Measurements from ENCODE around the gene INTS1. TPM values are rescaled to one million over a fixed set of nuclear protein-coding genes. Genes with fewer than 3 reads are reported as not detected.

The INTS1 gene
- total and polyA plus RNA-seq, 2 donors (not counting 1 experiment from before 2014, with no cell fraction given): 128 to 160 TPM

DNA sequence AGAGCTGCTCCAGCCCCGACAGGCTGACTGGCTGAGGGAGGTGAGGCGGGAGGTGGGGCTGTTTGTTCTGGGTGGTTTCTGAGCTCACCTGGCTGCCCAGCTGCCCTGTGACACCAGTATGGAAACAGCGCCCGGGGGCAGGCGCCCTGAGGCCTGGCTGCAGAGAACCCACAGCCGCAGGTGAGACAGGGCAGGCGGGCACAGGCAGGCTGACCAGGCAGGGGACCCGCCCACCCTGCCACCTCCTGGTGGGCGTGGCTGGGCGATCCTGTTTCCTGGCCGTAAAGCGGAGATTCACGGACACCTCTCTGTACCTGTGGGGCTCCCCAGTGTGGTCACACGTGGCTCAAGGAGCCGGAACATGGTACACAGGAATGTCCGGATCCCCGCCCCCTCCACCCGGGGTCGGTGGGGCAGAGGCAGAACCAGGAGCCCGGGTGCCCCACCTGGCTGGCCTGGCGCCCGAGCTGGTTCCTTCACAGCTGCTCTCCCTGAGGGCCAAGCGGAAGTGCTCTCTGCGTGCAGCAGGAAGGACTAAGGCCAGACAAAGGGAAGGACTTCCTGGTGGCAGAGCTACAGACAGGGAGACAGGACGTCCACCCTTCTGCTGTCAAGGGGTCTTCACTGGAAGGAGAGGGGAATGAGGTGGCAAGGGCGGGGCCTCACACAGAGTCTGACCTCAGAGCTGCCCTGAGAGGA lies 48.8 kb downstream of the INTS1 start:
- Histone ChIP-seq H4K20me1 (ENCODE audit: control insufficient read depth, insufficient read depth, low read length, poor library complexity, severe bottlenecking) (no peaks in the 10 kb centered on the region), H3K27me3 (replicated peaks in 1 of 4; ENCODE audit: control extremely low read depth in 1 of 4, control insufficient read depth in 3 of 4, insufficient read depth in 4 of 4, low read length in 3 of 4) (no peaks in the 10 kb centered on the region), H3K4me2 (replicated peaks; ENCODE audit: low read depth, low read length, poor library complexity, severe bottlenecking) (no peak overlapping the region), H2AFZ (ENCODE audit: insufficient read depth, low read depth, low read length, poor library complexity, severe bottlenecking) (no peak overlapping the region), H3K4me1 (ENCODE audit: control insufficient read depth in 2 of 2, insufficient read depth in 2 of 2, low read length in 2 of 2) (peaks cover 18 to 22% of the 10 kb centered on the region in 2 donors), H3K9ac (ENCODE audit: low read length) (no peak overlapping the region), H3K27ac (ENCODE audit: low read length in 2 of 2) (no peak overlapping the region), H3K4me3 (ENCODE audit: control extremely low read depth in 1 of 5, extremely low read depth in 1 of 5, insufficient read depth in 1 of 5, low read depth in 2 of 5, low read length in 4 of 5) (no peak overlapping the region), H3K79me2 (ENCODE audit: control insufficient read depth, insufficient read depth, low read length) (no peaks in the 10 kb centered on the region), H3K9me3 (ENCODE audit: control extremely low read depth in 1 of 3, control insufficient read depth in 2 of 3, insufficient read depth in 1 of 3, low read length in 2 of 3) (peaks cover 0 to 6% (median 0%) of the 10 kb centered on the region in 3 donors), H3K36me3 (replicated peaks in 1 of 2; ENCODE audit: control extremely low read depth in 1 of 2, control insufficient read depth in 1 of 2, extremely low read depth in 1 of 2, insufficient read depth in 2 of 2, low read length in 1 of 2) (no peaks in the 10 kb centered on the region)
- no peak for ATAC-seq (ENCODE audit: low read depth)
- Mint-ChIP-seq H3K27me3 (no peaks in the 10 kb centered on the region), H3K27ac (no peak overlapping the region), H3K4me3 (no peak overlapping the region), H3K9me3 (ENCODE audit: insufficient read depth) (no peaks in the 10 kb centered on the region), H3K4me1 (peaks cover 11% of the 10 kb centered on the region)
- ChIA-PET CTCF (no interaction called here), POLR2A (no interaction called here)
- TF ChIP-seq, protein P1, sequence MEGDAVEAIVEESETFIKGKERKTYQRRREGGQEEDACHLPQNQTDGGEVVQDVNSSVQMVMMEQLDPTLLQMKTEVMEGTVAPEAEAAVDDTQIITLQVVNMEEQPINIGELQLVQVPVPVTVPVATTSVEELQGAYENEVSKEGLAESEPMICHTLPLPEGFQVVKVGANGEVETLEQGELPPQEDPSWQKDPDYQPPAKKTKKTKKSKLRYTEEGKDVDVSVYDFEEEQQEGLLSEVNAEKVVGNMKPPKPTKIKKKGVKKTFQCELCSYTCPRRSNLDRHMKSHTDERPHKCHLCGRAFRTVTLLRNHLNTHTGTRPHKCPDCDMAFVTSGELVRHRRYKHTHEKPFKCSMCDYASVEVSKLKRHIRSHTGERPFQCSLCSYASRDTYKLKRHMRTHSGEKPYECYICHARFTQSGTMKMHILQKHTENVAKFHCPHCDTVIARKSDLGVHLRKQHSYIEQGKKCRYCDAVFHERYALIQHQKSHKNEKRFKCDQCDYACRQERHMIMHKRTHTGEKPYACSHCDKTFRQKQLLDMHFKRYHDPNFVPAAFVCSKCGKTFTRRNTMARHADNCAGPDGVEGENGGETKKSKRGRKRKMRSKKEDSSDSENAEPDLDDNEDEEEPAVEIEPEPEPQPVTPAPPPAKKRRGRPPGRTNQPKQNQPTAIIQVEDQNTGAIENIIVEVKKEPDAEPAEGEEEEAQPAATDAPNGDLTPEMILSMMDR (IDR thresholded peaks at IDR 0.05): no peak
- TF ChIP-seq EZH2 (IDR thresholded peaks at IDR 0.05; ENCODE audit: borderline replicate concordance, insufficient read depth, low read depth, low read length, poor library complexity, severe bottlenecking): no peak
- intact Hi-C loops (cut with micrococcal nuclease): no loop called here
- 89% methylated on average over 25 of the region's 26 CpGs for WGBS (ENCODE audit: insufficient coverage)
- DNase-seq: no peak

DNA sequence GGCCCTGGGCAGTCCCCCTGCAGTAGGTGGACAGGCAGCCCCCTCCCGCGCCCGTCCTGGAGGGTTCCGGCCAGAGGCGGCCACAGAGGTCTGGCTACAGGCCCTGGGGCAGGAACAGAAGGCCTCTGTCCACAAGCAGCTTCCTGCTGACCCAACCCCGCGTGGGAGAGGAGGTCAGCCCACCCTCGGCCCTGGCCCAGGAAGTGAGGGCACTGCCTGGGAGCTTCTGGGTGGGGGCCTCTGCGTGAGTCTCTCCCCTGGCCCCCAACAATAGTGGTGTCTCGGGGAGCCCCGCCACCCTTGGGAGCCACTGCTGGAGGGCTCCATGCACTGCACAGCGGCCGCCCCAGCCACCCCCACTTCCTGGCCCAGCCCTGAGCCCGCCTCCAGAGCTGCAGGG lies 49.6 kb downstream of the INTS1 start:
- no peak overlapping the region for H2AFZ ChIP-seq (ENCODE audit: insufficient read depth, low read depth, low read length, poor library complexity, severe bottlenecking)
- Mint-ChIP-seq H3K27me3 (no peaks in the 10 kb centered on the region), H3K27ac (no peak overlapping the region), H3K4me3 (no peak overlapping the region), H3K9me3 (ENCODE audit: insufficient read depth) (no peaks in the 10 kb centered on the region), H3K4me1 (peaks cover 6% of the 10 kb centered on the region)
- TF ChIP-seq EZH2 (IDR thresholded peaks at IDR 0.05; ENCODE audit: borderline replicate concordance, insufficient read depth, low read depth, low read length, poor library complexity, severe bottlenecking): no peak
- TF ChIP-seq, protein P1 (IDR thresholded peaks at IDR 0.05): no peak
- H3K27me3 ChIP-seq (replicated peaks in 1 of 4; ENCODE audit: control extremely low read depth in 1 of 4, control insufficient read depth in 3 of 4, insufficient read depth in 4 of 4, low read length in 3 of 4): no peaks in the 10 kb centered on the region
- no peak overlapping the region for H3K4me3 ChIP-seq (ENCODE audit: control extremely low read depth in 1 of 5, extremely low read depth in 1 of 5, insufficient read depth in 1 of 5, low read depth in 2 of 5, low read length in 4 of 5)
- H4K20me1 ChIP-seq (ENCODE audit: control insufficient read depth, insufficient read depth, low read length, poor library complexity, severe bottlenecking): no peaks in the 10 kb centered on the region
- no peak overlapping the region for H3K27ac ChIP-seq (ENCODE audit: low read length in 2 of 2)
- peaks cover 14 to 16% of the 10 kb centered on the region in 2 donors for H3K4me1 ChIP-seq (ENCODE audit: control insufficient read depth in 2 of 2, insufficient read depth in 2 of 2, low read length in 2 of 2)
- intact Hi-C loops (cut with micrococcal nuclease): no loop called here
- ChIA-PET POLR2A (no interaction called here), CTCF (no interaction called here)
- H3K4me2 ChIP-seq (replicated peaks; ENCODE audit: low read depth, low read length, poor library complexity, severe bottlenecking): no peak overlapping the region
- ATAC-seq (ENCODE audit: low read depth) (no peak), DNase-seq (no peak)
- no peaks in the 10 kb centered on the region for H3K36me3 ChIP-seq (replicated peaks in 1 of 2; ENCODE audit: control extremely low read depth in 1 of 2, control insufficient read depth in 1 of 2, extremely low read depth in 1 of 2, insufficient read depth in 2 of 2, low read length in 1 of 2)
- no peak overlapping the region for H3K9ac ChIP-seq (ENCODE audit: low read length)
- WGBS (ENCODE audit: insufficient coverage): 74% methylated on average over 14 of the region's 14 CpGs
- peaks cover 0 to 2% (median 0%) of the 10 kb centered on the region in 3 donors for H3K9me3 ChIP-seq (ENCODE audit: control extremely low read depth in 1 of 3, control insufficient read depth in 2 of 3, insufficient read depth in 1 of 3, low read length in 2 of 3)
- no peaks in the 10 kb centered on the region for H3K79me2 ChIP-seq (ENCODE audit: control insufficient read depth, insufficient read depth, low read length)

Measured in B cell (primary cell).